HG03196 (cell line): ENCODE results near the gene DVL1.
A peak's percentile ranks its signal among the peaks of the same experiment; 100 is the strongest.
"Not testable (repeated sequence)": the region's sequence is repeated elsewhere in the genome, so short reads cannot be mapped to it uniquely, and the experiment has no call there.

Experiments used
- ATAC-seq: cut with Tn5 transposase; IDR thresholded peaks from one replicate; pipeline ENCODE4 v1.9.1; 2021; ENCODE audit not compliant: unreplicated experiment

Gene DVL1

GRCh38 chr1:1373815-1374588, 24.8 kb upstream of the DVL1 start:
- ATAC-seq: no peak

- ATAC-seq: no peak
These were observed 24.0 kb upstream of the DVL1 start for GRCh38 chr1:1373051-1373814.

- ATAC-seq: peak; percentile 35
These were observed 22.8 kb upstream of the DVL1 start for GRCh38 chr1:1371746-1372711.

GRCh38 chr1:1371364-1371745, 22.1 kb upstream of the DVL1 start:
- no peak for ATAC-seq

- no peak for ATAC-seq
These were observed 21.6 kb upstream of the DVL1 start for GRCh38 chr1:1370771-1371300.

- ATAC-seq: not testable (repeated sequence)
These were observed 20.9 kb upstream of the DVL1 start for GRCh38 chr1:1370094-1370493.

GRCh38 chr1:1367315-1367714, 18.1 kb upstream of the DVL1 start:
- no peak for ATAC-seq

GRCh38 chr1:1366699-1367066, 17.5 kb upstream of the DVL1 start:
- no peak for ATAC-seq

- no peak for ATAC-seq
These were observed 16.9 kb upstream of the DVL1 start for GRCh38 chr1:1365875-1366698.

GRCh38 chr1:1364266-1364665, 15.0 kb upstream of the DVL1 start:
- ATAC-seq: no peak

- no peak for ATAC-seq
These were observed 12.8 kb upstream of the DVL1 start for GRCh38 chr1:1361982-1362423.

- ATAC-seq: no peak
These were observed 12.2 kb upstream of the DVL1 start for GRCh38 chr1:1361233-1361981.

GRCh38 chr1:1360506-1361169, 11.4 kb upstream of the DVL1 start:
- ATAC-seq: no peak

GRCh38 chr1:1359664-1360468, 10.6 kb upstream of the DVL1 start:
- ATAC-seq: no peak

GRCh38 chr1:1359308-1359663, 10.1 kb upstream of the DVL1 start:
- ATAC-seq: no peak

- ATAC-seq: no peak
These were observed 9.4 kb upstream of the DVL1 start, which contains the start of gene MXRA8 for GRCh38 chr1:1358433-1359271. TSS of gene MXRA8 (minus strand) at chr1:1358555. CDS start at chr1:1358504, 51 bp downstream.

GRCh38 chr1:1357871-1358432, 8.7 kb upstream of the DVL1 start:
- ATAC-seq: no peak
